ENCODE measurements around the gene MAGIX.

MAGIX gene

GRCh38 chrX:49206543-49206942, 44.0 kb downstream of the MAGIX start:
- no peak overlapping the region for H3K4me3 ChIP-seq (ENCODE audit: low read depth, low read length)
- no peak for TF ChIP-seq CTCF (IDR thresholded peaks at IDR 0.05; ENCODE audit: insufficient read depth, low read depth, low read length, missing control alignments)
- no peak for DNase-seq (ENCODE audit: low read depth)

- H3K4me3 ChIP-seq (ENCODE audit: low read depth, low read length), result no peak overlapping the region
- no peak for DNase-seq (ENCODE audit: low read depth)
- no peak for TF ChIP-seq CTCF (IDR thresholded peaks at IDR 0.05; ENCODE audit: insufficient read depth, low read depth, low read length, missing control alignments)
Observed at GRCh38 chrX:49208399-49208798, 45.8 kb downstream of the MAGIX start.

- no peak overlapping the region for H3K4me3 ChIP-seq (ENCODE audit: low read depth, low read length)
- no peak for TF ChIP-seq CTCF (IDR thresholded peaks at IDR 0.05; ENCODE audit: insufficient read depth, low read depth, low read length, missing control alignments)
- DNase-seq (ENCODE audit: low read depth), result no peak
Observed at GRCh38 chrX:49209434-49210251, 47.1 kb downstream of the MAGIX start.

GRCh38 chrX:49210406-49210805, 47.8 kb downstream of the MAGIX start:
- no peak for TF ChIP-seq CTCF (IDR thresholded peaks at IDR 0.05; ENCODE audit: insufficient read depth, low read depth, low read length, missing control alignments)
- H3K4me3 ChIP-seq (ENCODE audit: low read depth, low read length), result no peak overlapping the region
- DNase-seq (ENCODE audit: low read depth), result no peak

- no peak overlapping the region for H3K4me3 ChIP-seq (ENCODE audit: low read depth, low read length)
- no peak for DNase-seq (ENCODE audit: low read depth)
Observed at GRCh38 chrX:49211074-49211473, 48.5 kb downstream of the MAGIX start.

GRCh38 chrX:49212209-49212608, 49.7 kb downstream of the MAGIX start:
- TF ChIP-seq CTCF (IDR thresholded peaks at IDR 0.05; ENCODE audit: insufficient read depth, low read depth, low read length, missing control alignments), result no peak
- DNase-seq (ENCODE audit: low read depth), result no peak
- no peak overlapping the region for H3K4me3 ChIP-seq (ENCODE audit: low read depth, low read length)

More at GRCh38 chrX:49211074-49211473, 48.5 kb downstream of the MAGIX start:
- no peak for TF ChIP-seq CTCF (IDR thresholded peaks at IDR 0.05; ENCODE audit: insufficient read depth, low read depth, low read length, missing control alignments)

GRCh38 chrX:49212861-49213260, 50.3 kb downstream of the MAGIX start:
- DNase-seq (ENCODE audit: low read depth), result no peak
- TF ChIP-seq CTCF (IDR thresholded peaks at IDR 0.05; ENCODE audit: insufficient read depth, low read depth, low read length, missing control alignments), result no peak
- H3K4me3 ChIP-seq (ENCODE audit: low read depth, low read length), result no peak overlapping the region

All from GM12865 (cell line).